Activated CD4-positive, alpha-beta memory T cell treated with anti-CD3 and anti-CD28 coated beads for 36 hours (primary cell): ENCODE results near the gene CFAP58. TPM values are rescaled to one million over a fixed set of nuclear protein-coding genes. Genes with fewer than 3 reads are reported as not detected.

Source experiments
- CTCF ChIA-PET: fragments of 350-600 bp; sonication (Branson Sonifier 250); formaldehyde crosslinking; loops from one replicate; lab custom pipeline; 2021; ENCODE audit warnings: antibody characterized with exemption, inconsistent platforms; lab: Charles Lee
- POLR2A ChIA-PET: fragments of 350-600 bp; sonication (Branson Sonifier 250); formaldehyde crosslinking; loops from one replicate; lab custom pipeline; 2021; ENCODE audit warnings: antibody characterized with exemption; lab: Charles Lee
- DNase-seq: peaks from one replicate; pipeline ENCODE4 v3.0.0-alpha.2; 2020
- H3K27ac Mint-ChIP-seq: one replicate; pipeline ENCODE4 v1.8.0; 2021; ENCODE audit warnings: mixed read lengths
- H3K27me3 Mint-ChIP-seq: one replicate; pipeline ENCODE4 v1.8.0; 2021; ENCODE audit warnings: mixed read lengths
- H3K36me3 Mint-ChIP-seq: one replicate; pipeline ENCODE4 v1.8.0; 2021; ENCODE audit warnings: mixed read lengths
- H3K4me1 Mint-ChIP-seq: one replicate; pipeline ENCODE4 v1.8.0; 2021; ENCODE audit warnings: low read depth, mixed read lengths
- H3K4me3 Mint-ChIP-seq: one replicate; pipeline ENCODE4 v1.8.0; 2021; ENCODE audit warnings: mild to moderate bottlenecking, mixed read lengths
- H3K9me3 Mint-ChIP-seq: one replicate; pipeline ENCODE4 v1.8.0; 2021; ENCODE audit warnings: mixed read lengths
- intact Hi-C: fragments of 100-400 bp; cut with micrococcal nuclease; formaldehyde crosslinking; loops from one replicate; pipeline ENCODE4 v1.15.1; 2023
- total RNA-seq, 2 experiments: library from RNA; stranded (reverse); gene quantifications; one replicate each; pipeline ENCODE4 v1.2.3, GENCODE V29; 2021

The CFAP58 gene
- total RNA-seq, 2 experiments from 2014 or later, result 0.31 to 0.88 TPM

DNA sequence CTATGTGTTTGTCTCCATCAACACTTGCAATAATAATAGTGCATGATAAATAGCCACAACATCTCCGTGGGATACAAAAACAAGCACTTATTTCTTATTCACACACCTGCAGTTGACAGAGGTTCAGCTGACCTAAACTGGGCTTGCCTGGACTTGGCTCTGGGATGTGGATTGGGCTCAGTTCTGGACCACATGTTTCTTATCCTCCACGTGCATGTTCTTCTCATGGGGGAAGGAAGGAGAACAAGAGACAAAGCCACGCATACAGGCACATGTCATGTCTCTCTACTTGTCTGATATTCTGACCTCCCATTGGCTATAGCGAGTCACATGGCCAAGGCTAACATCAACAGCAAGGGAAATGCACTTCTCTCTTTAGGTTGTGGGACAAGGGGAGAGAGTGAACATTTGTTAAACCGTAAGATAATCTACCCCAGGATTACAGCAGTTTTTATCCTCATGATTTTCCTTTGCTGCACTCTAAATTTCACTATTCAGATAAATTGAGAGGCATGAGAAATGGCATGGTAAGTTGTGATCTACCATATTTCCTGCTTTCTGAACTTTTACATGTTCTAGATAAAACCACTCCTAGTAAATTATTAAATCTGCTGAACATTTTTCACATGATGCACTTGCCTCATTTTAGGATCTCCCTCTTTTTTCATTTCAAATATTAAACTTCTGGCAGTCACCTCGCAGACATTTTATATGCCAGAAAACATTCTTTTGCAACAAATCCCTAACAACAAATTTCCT lies 33.7 kb downstream of the CFAP58 start:
- DNase-seq, result no peak
- no peaks in the 10 kb centered on the region for H3K36me3 Mint-ChIP-seq
- no peaks in the 10 kb centered on the region for H3K9me3 Mint-ChIP-seq
- ChIA-PET POLR2A (no interaction called here), CTCF (no interaction called here)
- intact Hi-C loops, result no loop called here
- no peak overlapping the region for H3K4me3 Mint-ChIP-seq
- H3K27me3 Mint-ChIP-seq, result peaks cover 9% of the 10 kb centered on the region
- no peak overlapping the region for H3K27ac Mint-ChIP-seq
- H3K4me1 Mint-ChIP-seq, result peaks cover 5% of the 10 kb centered on the region

DNA sequence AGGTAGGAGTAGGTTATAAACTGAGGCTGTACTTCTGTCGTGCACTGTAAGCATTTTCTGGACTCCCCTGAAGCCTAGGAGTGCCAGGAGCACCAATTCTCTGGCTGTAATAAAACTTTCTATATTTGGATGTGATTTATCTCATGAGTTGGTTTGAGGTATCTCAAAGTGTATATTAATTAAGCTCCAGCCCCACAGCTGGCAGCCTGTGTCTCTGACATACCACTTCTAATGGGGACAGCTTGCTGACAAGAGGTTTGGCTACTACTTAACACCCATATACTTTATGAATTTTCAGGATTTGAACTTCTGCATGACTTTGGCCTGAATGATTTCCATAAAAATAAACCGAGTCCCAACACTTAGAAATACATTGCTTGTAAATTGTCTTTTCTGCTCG lies 35.2 kb downstream of the CFAP58 start:
- Mint-ChIP-seq H3K9me3 (no peaks in the 10 kb centered on the region), H3K27ac (no peak overlapping the region), H3K36me3 (no peaks in the 10 kb centered on the region), H3K27me3 (peaks cover 16% of the 10 kb centered on the region), H3K4me1 (peaks cover 5% of the 10 kb centered on the region), H3K4me3 (no peak overlapping the region)
- POLR2A ChIA-PET, result no interaction called here
- CTCF ChIA-PET, result no interaction called here
- intact Hi-C loops, result no loop called here
- no peak for DNase-seq

DNA sequence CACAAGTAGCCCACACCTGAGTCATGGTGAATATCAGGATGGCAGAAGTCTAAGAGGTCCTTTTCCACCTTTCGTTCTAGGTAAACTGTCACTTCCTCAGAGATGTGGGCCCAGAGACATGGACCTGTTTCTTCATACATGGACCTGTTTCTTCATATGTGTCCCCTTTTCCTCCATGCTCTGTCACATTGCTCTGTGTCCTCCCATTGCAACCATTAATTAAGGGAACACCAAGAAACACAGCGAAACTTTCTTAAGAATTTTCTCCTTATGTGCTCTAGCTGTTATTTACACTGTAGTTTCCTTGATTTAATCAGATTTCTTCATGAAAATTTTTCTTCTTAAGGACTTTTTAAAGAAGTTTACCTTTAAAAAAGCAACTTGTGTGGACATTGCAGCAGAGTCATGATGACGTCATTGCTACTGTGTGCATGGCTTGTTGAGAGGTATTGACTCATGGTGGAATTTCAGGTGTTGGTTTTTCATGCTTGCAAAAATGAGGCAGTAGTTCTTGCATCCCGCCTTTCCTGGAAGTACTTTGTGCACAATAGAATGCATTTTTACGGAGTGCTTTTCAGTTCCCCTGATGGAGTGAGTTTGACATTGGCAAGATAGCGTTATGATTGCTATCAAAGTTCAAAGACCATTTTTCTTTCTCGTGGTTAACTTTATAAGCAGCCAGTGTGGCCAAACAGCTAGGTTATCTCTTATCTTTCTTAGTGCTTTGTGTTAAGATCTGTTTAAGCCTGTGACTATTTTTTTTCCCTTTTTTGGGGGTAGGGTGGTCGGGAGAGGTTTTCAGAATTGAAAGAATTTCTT lies 37.7 kb downstream of the CFAP58 start:
- no peak for DNase-seq
- Mint-ChIP-seq H3K9me3 (no peaks in the 10 kb centered on the region), H3K4me1 (peaks cover 5% of the 10 kb centered on the region), H3K4me3 (no peak overlapping the region), H3K27ac (no peak overlapping the region), H3K27me3 (peaks cover 15% of the 10 kb centered on the region), H3K36me3 (no peaks in the 10 kb centered on the region)
- ChIA-PET CTCF (interaction anchor here (1.6 kb wide), 1 partner anchor 38 kb away, joined by 5 read pairs; the partner anchor contains the start of gene CFAP58), POLR2A (no interaction called here)
- intact Hi-C loops, result no loop called here

DNA sequence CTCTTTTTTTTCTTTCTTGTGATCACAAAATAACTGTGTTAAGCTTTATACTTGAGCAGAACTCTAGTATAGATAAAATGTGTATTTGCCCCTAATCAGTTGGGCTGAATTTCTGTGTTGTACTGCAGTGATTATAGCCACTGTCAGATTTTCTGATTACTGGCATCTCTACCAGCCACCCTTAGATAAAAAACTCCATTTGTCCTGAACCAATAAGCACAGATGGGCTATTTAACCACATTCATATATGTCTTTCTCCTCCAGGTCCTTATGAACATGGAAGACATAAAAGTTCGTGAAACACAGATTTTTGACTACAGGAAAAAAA lies 38.3 kb downstream of the CFAP58 start:
- Mint-ChIP-seq H3K27ac (no peak overlapping the region), H3K4me3 (no peak overlapping the region), H3K9me3 (no peaks in the 10 kb centered on the region), H3K36me3 (no peaks in the 10 kb centered on the region), H3K4me1 (peaks cover 5% of the 10 kb centered on the region), H3K27me3 (peaks cover 16% of the 10 kb centered on the region)
- intact Hi-C loops, result no loop called here
- no peak for DNase-seq
- CTCF ChIA-PET, result interaction anchor here (1.6 kb wide), 1 partner anchor 38 kb away, joined by 5 read pairs; the partner anchor contains the start of gene CFAP58
- POLR2A ChIA-PET, result no interaction called here

DNA sequence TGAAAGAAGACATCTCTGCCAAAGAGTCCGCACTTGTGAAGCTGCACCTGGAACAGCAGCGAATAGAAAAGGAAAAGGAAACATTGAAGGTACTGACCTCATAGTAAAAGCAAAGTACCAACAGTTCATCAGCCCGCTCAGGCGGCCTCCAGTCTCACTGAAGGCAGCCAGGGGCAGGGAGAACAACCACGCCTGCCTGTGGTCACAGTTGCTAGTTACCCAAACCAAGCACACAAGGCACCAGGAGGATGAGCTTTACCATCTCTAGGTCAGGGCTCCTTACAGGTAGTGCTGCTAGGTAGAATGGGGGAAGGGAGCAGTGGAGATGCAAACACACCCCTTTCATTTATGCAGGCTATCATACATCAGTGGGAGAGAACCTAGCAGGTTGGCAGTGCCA lies 39.8 kb downstream of the CFAP58 start:
- Mint-ChIP-seq H3K27ac (no peak overlapping the region), H3K4me3 (no peak overlapping the region), H3K4me1 (peaks cover 5% of the 10 kb centered on the region), H3K36me3 (no peaks in the 10 kb centered on the region), H3K27me3 (peaks cover 24% of the 10 kb centered on the region), H3K9me3 (no peaks in the 10 kb centered on the region)
- intact Hi-C loops, result no loop called here
- DNase-seq, result no peak
- ChIA-PET CTCF (no interaction called here), POLR2A (no interaction called here)

DNA sequence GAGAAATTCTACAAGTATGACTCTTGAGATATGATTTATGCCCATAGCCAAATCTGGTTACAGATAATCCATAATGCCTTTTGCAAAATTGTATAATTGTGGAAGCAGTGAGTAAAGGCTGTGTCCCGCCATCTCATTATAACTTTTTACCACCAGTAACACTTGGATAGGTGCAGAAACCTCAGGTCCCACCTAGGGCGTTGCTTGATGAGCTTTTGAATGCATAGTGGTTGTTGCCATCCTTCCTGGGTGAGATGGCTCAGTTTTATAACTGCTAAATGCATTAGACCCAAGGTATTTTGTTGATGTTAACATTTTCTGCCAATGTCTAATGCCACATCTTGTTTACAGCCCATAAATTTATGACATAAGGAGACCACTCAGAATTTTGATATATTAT lies 42.9 kb downstream of the CFAP58 start:
- CTCF ChIA-PET, result no interaction called here
- no peak overlapping the region for H3K4me3 Mint-ChIP-seq
- no peak overlapping the region for H3K27ac Mint-ChIP-seq
- peaks cover 34% of the 10 kb centered on the region for H3K27me3 Mint-ChIP-seq
- POLR2A ChIA-PET, result no interaction called here
- intact Hi-C loops, result no loop called here
- H3K36me3 Mint-ChIP-seq, result no peaks in the 10 kb centered on the region
- no peak for DNase-seq
- no peaks in the 10 kb centered on the region for H3K9me3 Mint-ChIP-seq
- peaks cover 2% of the 10 kb centered on the region for H3K4me1 Mint-ChIP-seq

DNA sequence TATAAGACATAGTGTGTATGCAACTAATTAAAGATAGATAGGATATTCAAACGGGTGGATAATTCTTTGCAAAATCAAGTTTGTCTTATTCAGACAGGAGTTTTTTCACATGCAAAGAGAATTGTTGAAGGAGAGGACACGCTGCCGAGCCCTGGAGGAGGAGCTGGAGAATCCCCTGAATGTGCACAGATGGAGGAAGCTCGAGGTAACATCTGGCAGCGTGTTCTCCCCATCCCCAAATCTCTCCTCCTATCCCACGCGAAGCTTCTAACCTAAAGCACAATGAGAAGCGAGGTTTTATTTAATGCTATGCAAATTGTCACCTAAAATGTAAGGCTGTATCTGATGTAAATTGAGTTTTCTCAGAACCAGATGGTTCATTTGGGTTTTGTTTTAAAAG lies 50.0 kb downstream of the CFAP58 start:
- no peaks in the 10 kb centered on the region for H3K36me3 Mint-ChIP-seq
- no peak for DNase-seq
- no peaks in the 10 kb centered on the region for H3K9me3 Mint-ChIP-seq
- H3K4me3 Mint-ChIP-seq, result no peak overlapping the region
- no peaks in the 10 kb centered on the region for H3K4me1 Mint-ChIP-seq
- H3K27ac Mint-ChIP-seq, result no peak overlapping the region
- H3K27me3 Mint-ChIP-seq, result peaks cover 15% of the 10 kb centered on the region
- ChIA-PET POLR2A (no interaction called here), CTCF (no interaction called here)
- intact Hi-C loops, result no loop called here

DNA sequence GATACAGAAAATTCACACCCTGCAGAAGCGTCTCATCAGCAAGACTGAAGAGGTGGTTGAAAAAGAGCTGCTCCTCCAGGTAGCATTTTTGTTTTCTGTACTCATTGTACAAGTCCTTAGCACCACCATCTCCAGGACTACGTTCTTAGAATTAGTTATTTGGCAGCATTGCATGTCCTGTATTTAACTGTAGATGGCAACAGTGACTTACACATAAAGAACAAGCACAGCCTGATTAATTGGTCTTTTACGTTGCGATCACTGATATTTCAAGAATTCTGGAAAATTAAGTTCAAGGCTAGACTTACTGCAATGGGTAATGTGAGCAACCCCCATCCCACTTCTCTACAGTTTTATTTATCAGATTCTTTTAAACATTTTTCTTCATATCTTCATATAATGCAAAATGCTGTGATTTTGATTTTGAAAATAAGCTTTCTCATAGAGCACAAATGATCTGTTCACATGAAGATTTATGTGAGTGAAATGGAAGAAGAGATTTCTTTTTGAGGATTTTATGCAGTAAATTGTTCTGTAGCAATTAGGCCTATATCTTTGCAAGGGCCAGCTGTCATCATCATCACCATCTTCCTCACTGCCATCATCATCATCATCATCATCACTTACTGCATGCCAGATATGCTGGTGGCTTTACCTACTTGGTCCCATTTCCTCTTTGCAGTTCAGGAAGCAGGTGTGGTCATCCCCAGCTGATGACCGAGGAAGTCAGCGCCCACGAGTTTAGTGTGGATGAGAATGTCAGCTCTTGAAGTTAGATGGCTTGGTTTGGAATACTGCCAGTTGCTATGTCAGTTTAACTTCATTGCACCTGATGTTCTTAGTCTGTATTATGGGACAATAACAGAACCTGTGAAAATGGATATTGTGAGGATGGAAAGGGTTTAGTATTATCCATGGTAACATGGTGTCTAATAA lies 53.4 kb downstream of the CFAP58 start:
- Mint-ChIP-seq H3K36me3 (no peaks in the 10 kb centered on the region), H3K4me1 (no peaks in the 10 kb centered on the region), H3K27ac (no peak overlapping the region), H3K4me3 (no peak overlapping the region), H3K9me3 (no peaks in the 10 kb centered on the region), H3K27me3 (peaks cover 3% of the 10 kb centered on the region)
- ChIA-PET CTCF (interaction anchor here (0.6 to 1.4 kb wide), 4 partner anchors 10 to 207 kb away, joined by 3 to 4 read pairs (median 4); no protein-coding TSS in a partner anchor), POLR2A (interaction anchor here (0.6 to 1.1 kb wide), 2 partner anchors 212 to 470 kb away, joined by 3 read pairs; no protein-coding TSS in a partner anchor)
- intact Hi-C loops, result loop anchor here (5.0 kb wide), 1 partner anchor 215 kb away; no protein-coding TSS in a partner anchor
- no peak for DNase-seq

DNA sequence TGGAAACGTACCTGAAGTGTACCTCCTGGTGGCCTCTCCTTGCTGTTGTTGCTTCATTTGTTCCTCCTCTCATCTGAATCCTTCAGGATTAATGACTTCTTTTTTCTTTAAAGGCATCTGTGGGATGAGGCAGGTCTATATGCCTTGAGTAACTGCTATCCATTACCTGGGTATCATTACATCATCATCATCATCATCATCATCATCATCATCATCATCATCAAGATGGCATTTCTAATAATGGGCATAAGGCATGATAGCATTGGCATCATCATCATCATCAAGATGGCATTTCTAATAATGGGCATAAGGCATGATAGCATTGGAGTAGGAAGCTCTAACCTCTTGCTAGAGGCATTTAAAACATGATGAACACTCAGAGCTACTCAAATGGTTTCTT lies 59.9 kb downstream of the CFAP58 start:
- no peak overlapping the region for H3K4me3 Mint-ChIP-seq
- ChIA-PET POLR2A (no interaction called here), CTCF (interaction anchor here (0.6 kb wide), 1 partner anchor 13 kb away, joined by 3 read pairs; no protein-coding TSS in a partner anchor)
- intact Hi-C loops, result no loop called here
- H3K9me3 Mint-ChIP-seq, result no peaks in the 10 kb centered on the region
- no peak for DNase-seq
- H3K27ac Mint-ChIP-seq, result no peak overlapping the region
- no peaks in the 10 kb centered on the region for H3K4me1 Mint-ChIP-seq
- H3K27me3 Mint-ChIP-seq, result peaks cover 8% of the 10 kb centered on the region
- H3K36me3 Mint-ChIP-seq, result no peaks in the 10 kb centered on the region

DNA sequence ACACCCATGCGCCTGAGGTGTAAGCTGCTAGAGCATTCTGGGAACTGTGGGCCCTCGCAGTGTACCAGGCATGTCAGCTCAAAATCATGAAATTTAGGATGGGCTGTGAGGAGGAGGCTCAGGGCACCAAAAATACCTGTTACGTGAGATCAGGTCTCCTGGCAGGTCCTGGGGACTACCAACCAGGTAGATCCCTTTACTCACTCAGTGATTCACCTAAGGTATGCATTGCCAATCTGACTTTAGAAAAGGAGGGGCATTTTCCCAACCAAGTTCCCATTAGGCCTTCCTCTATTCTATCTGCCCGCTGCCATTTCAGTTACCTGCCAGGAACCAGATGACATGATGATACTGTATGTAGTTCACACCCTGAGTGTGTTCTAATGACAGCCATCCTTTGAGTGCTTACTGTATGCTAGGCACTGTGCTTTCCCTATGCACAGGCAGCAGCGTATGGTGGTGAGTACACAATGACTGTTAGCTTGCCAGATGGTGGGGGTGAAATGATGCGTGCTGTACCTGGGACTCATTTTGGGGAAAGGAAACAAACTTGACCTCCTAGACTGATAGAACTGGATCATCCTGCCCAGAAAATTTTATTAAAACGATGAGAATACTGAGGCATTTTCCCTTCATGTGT lies 62.0 kb downstream of the CFAP58 start:
- peaks cover 8% of the 10 kb centered on the region for H3K27me3 Mint-ChIP-seq
- H3K4me1 Mint-ChIP-seq, result no peaks in the 10 kb centered on the region
- no peaks in the 10 kb centered on the region for H3K9me3 Mint-ChIP-seq
- intact Hi-C loops, result no loop called here
- no peak for DNase-seq
- no peak overlapping the region for H3K27ac Mint-ChIP-seq
- H3K36me3 Mint-ChIP-seq, result no peaks in the 10 kb centered on the region
- ChIA-PET CTCF (no interaction called here), POLR2A (no interaction called here)
- no peak overlapping the region for H3K4me3 Mint-ChIP-seq

DNA sequence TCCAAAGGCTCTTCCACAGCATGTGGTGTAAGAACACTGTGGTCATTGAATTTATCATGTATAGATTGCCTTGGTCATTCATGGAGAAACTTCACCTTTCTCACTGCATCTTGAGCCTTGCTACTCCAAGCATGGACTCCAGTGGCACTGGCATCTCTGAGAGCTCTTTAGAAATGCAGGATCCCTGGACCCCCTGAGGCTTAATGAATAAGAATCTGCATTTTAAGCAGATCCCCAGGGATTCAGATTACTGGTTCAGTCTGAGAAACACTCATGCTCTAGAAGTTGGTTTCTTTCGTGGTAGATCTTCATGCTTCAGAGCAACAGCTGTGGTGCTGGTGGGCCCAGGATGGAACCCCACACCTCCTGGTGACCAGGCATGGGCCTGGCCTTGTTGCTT lies 63.2 kb downstream of the CFAP58 start:
- intact Hi-C loops, result no loop called here
- no peaks in the 10 kb centered on the region for H3K9me3 Mint-ChIP-seq
- H3K36me3 Mint-ChIP-seq, result no peaks in the 10 kb centered on the region
- no peak for DNase-seq
- no peak overlapping the region for H3K27ac Mint-ChIP-seq
- ChIA-PET CTCF (interaction anchor here (1.4 kb wide), 1 partner anchor 10 kb away, joined by 3 read pairs; no protein-coding TSS in a partner anchor), POLR2A (no interaction called here)
- H3K4me3 Mint-ChIP-seq, result no peak overlapping the region
- H3K27me3 Mint-ChIP-seq, result peaks cover 8% of the 10 kb centered on the region
- H3K4me1 Mint-ChIP-seq, result no peaks in the 10 kb centered on the region
